Osteoblast (primary cell): ENCODE measurements around the gene IL10RA. TPM values are rescaled to one million over a fixed set of nuclear protein-coding genes. Genes with fewer than 3 reads are reported as not detected.

ENCODE experiments used
- DNase-seq: peaks from one replicate; pipeline ENCODE4 v3.0.0; 2011; ENCODE audit warnings: low spot score, mixed read lengths; ENCODE audit not compliant: insufficient read length; ENCODE audit errors: missing footprints
- H2AFZ ChIP-seq: 2 replicates; pipeline ENCODE4 v1.6.0; 2011; ENCODE audit warnings: mild to moderate bottlenecking, low read length
- H3K27ac ChIP-seq: 2 replicates; pipeline ENCODE4 v1.5.1; 2011; ENCODE audit warnings: mild to moderate bottlenecking, low read depth, low read length, moderate library complexity
- H3K27me3 ChIP-seq: 2 replicates; pipeline ENCODE4 v1.6.0; 2012; ENCODE audit warnings: mild to moderate bottlenecking, control low read depth, inconsistent platforms, low read length, moderate library complexity; ENCODE audit not compliant: insufficient read depth
- H3K36me3 ChIP-seq: 2 replicates; pipeline ENCODE4 v1.5.1; 2011; ENCODE audit warnings: mild to moderate bottlenecking, low read length, control low read depth, moderate library complexity; ENCODE audit not compliant: insufficient read depth
- H3K4me1 ChIP-seq: 2 replicates; pipeline ENCODE4 v1.5.1; 2011; ENCODE audit warnings: mild to moderate bottlenecking, low read length, control low read depth, moderate library complexity; ENCODE audit not compliant: insufficient read depth
- H3K4me2 ChIP-seq: 2 replicates; pipeline ENCODE4 v1.6.0; 2011; ENCODE audit warnings: mild to moderate bottlenecking, low read length; ENCODE audit not compliant: insufficient read depth
- H3K4me3 ChIP-seq: fragments of 200-600 bp; sonication (generic); 3 replicates; pipeline ENCODE4 v1.5.1; 2012; ENCODE audit warnings: mild to moderate bottlenecking, low read length, inconsistent platforms; ENCODE audit not compliant: insufficient read depth
- H3K79me2 ChIP-seq: 2 replicates; pipeline ENCODE4 v1.6.0; 2012; ENCODE audit warnings: mild to moderate bottlenecking, low read length, control low read depth, inconsistent platforms; ENCODE audit not compliant: insufficient read depth
- H3K9me3 ChIP-seq: 2 replicates; pipeline ENCODE4 v1.5.1; 2011; ENCODE audit warnings: low read depth, low read length, control low read depth
- H4K20me1 ChIP-seq: 2 replicates; pipeline ENCODE4 v1.6.0; 2012; ENCODE audit warnings: mild to moderate bottlenecking, low read length, control low read depth; ENCODE audit not compliant: insufficient read depth
- total RNA-seq: library from RNA; depleted of rRNA; stranded (reverse); fragments of >200 nt; gene quantifications from 2 replicates; pipeline ENCODE4 v1.2.3, GENCODE V29; 2012
- TF ChIP-seq, protein P1 (sequence below): IDR thresholded peaks from 2 replicates; pipeline ENCODE4 v1.5.1; 2011; ENCODE audit warnings: mild to moderate bottlenecking, low read depth, low read length, moderate library complexity; ENCODE audit errors: extremely low read depth

The IL10RA gene
- total RNA-seq, 1 donor: 1.1 TPM

DNA sequence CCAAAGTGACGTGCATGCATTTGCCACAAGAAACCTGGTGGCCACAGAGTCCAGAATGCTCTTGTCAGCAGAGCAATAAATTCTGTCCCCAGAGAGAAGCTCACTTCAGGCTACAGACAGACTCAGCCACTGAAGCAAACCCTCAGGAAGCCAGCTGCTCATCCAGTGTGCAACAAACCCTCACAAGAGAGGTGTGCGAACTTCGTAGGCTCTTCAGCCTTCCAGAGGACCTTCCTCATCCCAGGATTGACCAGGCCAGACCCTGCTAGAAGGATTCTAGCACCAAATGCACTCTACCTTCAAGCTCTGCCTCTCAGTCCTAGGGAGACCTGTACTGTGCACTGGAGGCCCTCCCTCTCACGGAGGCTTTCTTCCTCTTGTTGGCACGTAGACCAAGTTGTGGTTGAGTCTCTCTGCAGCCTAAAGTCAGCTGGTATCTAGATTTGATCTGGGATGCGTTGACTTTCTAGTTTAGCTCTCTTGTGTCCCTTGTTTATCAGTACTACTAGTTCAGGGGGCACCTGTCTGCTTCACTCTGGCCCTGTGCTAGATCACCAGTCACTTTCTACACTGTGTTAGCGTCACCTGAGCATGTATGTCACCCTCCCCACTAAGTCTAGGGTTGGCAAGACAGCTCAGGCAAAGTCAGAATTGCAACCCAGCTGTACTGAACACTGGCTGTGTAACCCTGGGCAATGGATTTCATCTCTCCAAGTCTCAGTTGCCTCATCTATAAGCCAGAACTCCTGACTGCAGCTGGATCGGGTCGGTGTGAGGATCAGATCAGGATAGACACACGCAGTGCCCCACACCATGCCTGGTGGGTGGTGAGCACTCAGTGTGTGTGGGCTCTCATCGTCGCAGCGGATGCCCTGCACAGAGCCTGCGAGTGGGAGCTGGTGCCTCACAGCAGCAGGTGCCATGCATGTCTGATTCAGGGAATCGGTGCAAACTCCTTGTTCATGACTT is 34.9 kb upstream of the IL10RA start:
- Histone ChIP-seq H3K27me3 (no peaks in the 10 kb centered on the region), H3K27ac (no peak overlapping the region), H3K79me2 (no peaks in the 10 kb centered on the region), H4K20me1 (no peaks in the 10 kb centered on the region), H2AFZ (no peak overlapping the region), H3K9me3 (no peaks in the 10 kb centered on the region), H3K4me3 (no peak overlapping the region), H3K4me1 (no peaks in the 10 kb centered on the region), H3K36me3 (no peaks in the 10 kb centered on the region), H3K4me2 (no peak overlapping the region)
- DNase-seq: no peak
- TF ChIP-seq, protein P1, sequence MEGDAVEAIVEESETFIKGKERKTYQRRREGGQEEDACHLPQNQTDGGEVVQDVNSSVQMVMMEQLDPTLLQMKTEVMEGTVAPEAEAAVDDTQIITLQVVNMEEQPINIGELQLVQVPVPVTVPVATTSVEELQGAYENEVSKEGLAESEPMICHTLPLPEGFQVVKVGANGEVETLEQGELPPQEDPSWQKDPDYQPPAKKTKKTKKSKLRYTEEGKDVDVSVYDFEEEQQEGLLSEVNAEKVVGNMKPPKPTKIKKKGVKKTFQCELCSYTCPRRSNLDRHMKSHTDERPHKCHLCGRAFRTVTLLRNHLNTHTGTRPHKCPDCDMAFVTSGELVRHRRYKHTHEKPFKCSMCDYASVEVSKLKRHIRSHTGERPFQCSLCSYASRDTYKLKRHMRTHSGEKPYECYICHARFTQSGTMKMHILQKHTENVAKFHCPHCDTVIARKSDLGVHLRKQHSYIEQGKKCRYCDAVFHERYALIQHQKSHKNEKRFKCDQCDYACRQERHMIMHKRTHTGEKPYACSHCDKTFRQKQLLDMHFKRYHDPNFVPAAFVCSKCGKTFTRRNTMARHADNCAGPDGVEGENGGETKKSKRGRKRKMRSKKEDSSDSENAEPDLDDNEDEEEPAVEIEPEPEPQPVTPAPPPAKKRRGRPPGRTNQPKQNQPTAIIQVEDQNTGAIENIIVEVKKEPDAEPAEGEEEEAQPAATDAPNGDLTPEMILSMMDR: no peak

DNA sequence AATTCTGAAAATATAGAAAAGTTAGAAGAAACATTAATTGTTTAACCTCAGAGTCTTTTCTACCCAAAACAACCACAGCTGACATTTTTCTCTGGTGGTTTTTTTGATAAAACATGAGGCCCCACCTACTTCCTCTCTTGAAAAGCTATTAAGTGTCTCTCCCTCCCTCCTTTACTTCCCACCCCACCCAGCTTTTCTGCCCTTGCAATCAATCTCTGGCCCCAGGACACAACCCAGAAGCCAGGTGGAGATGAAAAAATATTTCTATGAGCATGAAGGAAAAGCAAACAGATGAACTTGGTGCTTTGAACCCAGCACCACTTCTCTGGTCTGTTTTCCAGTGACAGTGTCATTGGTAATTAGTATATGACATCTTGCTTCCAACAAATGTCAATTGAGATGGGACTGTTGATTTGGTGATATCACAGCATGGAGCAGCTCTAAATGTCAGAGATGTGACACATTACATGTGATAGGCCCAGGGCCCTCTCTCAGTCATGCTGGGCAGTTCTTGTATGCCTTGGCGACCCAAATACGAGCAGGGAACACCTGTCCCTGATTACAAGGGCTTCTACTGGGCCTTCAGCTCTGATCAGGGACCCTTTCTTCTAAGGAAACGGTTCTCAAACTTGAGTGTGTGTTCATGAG is 33.0 kb upstream of the IL10RA start:
- no peaks in the 10 kb centered on the region for H3K79me2 ChIP-seq
- no peak overlapping the region for H2AFZ ChIP-seq
- H4K20me1 ChIP-seq: no peaks in the 10 kb centered on the region
- no peak overlapping the region for H3K4me3 ChIP-seq
- no peak for DNase-seq
- no peaks in the 10 kb centered on the region for H3K4me1 ChIP-seq
- no peaks in the 10 kb centered on the region for H3K27me3 ChIP-seq
- H3K36me3 ChIP-seq: no peaks in the 10 kb centered on the region
- TF ChIP-seq, protein P1: no peak
- H3K4me2 ChIP-seq: no peak overlapping the region
- H3K9me3 ChIP-seq: no peaks in the 10 kb centered on the region
- H3K27ac ChIP-seq: no peak overlapping the region

DNA sequence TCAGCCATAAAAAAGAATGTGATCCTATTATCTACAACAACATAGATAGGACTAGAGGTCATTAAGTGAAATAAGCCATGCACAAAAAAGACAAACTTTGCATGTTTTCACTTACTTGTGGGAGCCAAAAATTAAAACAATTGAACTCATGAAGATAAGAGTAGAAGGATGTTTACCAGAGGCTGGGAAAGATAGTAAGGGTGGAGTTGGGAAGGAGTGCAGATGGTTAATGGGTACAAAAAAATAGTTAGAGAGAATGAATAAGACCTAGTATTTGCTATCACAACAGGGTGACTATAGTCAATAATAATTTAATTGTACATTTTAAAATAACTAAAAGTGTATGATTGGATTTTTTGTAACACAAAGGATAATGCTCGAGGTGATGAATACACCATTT is 27.2 kb upstream of the IL10RA start:
- Histone ChIP-seq H3K9me3 (no peaks in the 10 kb centered on the region), H3K79me2 (no peaks in the 10 kb centered on the region), H3K27me3 (no peaks in the 10 kb centered on the region), H3K36me3 (no peaks in the 10 kb centered on the region), H3K4me2 (no peak overlapping the region), H4K20me1 (no peaks in the 10 kb centered on the region), H2AFZ (no peak overlapping the region), H3K4me1 (no peaks in the 10 kb centered on the region), H3K4me3 (no peak overlapping the region), H3K27ac (no peak overlapping the region)
- no peak for DNase-seq
- TF ChIP-seq, protein P1: no peak
